H1 (cell line): Measurements from ENCODE around the gene ABCB10. TPM values are rescaled to one million over a fixed set of nuclear protein-coding genes. Genes with fewer than 3 reads are reported as not detected.

ENCODE experiments used
- CTCF ChIA-PET: fragments of 300-600 bp; sonication (Branson Sonifier 250); formaldehyde crosslinking; loops from one replicate; lab custom pipeline; 2021; ENCODE audit not compliant: partially characterized antibody; lab: Charles Lee
- POLR2A ChIA-PET: fragments of 300-600 bp; sonication (Branson Sonifier 250); formaldehyde crosslinking; loops from one replicate; lab custom pipeline; 2021; ENCODE audit warnings: inconsistent platforms; ENCODE audit not compliant: partially characterized antibody; lab: Charles Lee
- DNase-seq, 2 experiments: peaks; one replicate each; pipeline versions ENCODE4 v3.0.0 to v3.0.0-alpha.2; 2010 to 2022; ENCODE audit warnings: low spot score in 2 of 2, low read depth in 1 of 2, mixed read lengths in 1 of 2
- FAIRE-seq: peaks from 2 replicates; lab custom pipeline; 2011; peaks lifted over from hg19 to GRCh38; lab: Jason Lieb, UNC
- H2AFZ ChIP-seq: 2 replicates; pipeline ENCODE4 v1.8.1; 2012; ENCODE audit warnings: low read length, inconsistent platforms
- H2AK5ac ChIP-seq: 2 replicates; pipeline ENCODE4 v1.6.1; 2013; ENCODE audit warnings: low read depth, low read length
- H2BK120ac ChIP-seq: replicated peaks from 2 replicates; pipeline ENCODE3; 2013; ENCODE audit warnings: low read depth, low read length, inconsistent platforms
- H2BK12ac ChIP-seq: 2 replicates; pipeline ENCODE4 v1.6.1; 2013; ENCODE audit warnings: low read depth, low read length
- H2BK15ac ChIP-seq: 2 replicates; pipeline ENCODE4 v1.6.1; 2013; ENCODE audit warnings: low read length
- H2BK20ac ChIP-seq: 2 replicates; pipeline ENCODE4 v1.6.1; 2013; ENCODE audit warnings: low read length
- H2BK5ac ChIP-seq: 2 replicates; pipeline ENCODE4 v1.6.1; 2013; ENCODE audit warnings: low read depth, low read length
- H3K14ac ChIP-seq: 2 replicates; pipeline ENCODE4 v1.6.1; 2013; ENCODE audit warnings: inconsistent platforms; ENCODE audit not compliant: insufficient read length
- H3K18ac ChIP-seq: 2 replicates; pipeline ENCODE4 v1.6.1; 2013; ENCODE audit warnings: low read length; ENCODE audit errors: extremely low read depth
- H3K23ac ChIP-seq: 2 replicates; pipeline ENCODE4 v1.6.1; 2013; ENCODE audit warnings: inconsistent platforms; ENCODE audit not compliant: insufficient read length
- H3K23me2 ChIP-seq: 2 replicates; pipeline ENCODE4 v1.6.1; 2013; ENCODE audit warnings: low read depth, low read length
- H3K27ac ChIP-seq: 2 replicates; pipeline ENCODE4 v1.6.1; 2011; ENCODE audit warnings: low read depth, low read length, inconsistent platforms
- H3K27me3 ChIP-seq, 4 experiments: replicated peaks in 1 of 4; 1 replicate in 1 of 4; 2 replicates in 3 of 4; pipeline versions ENCODE4 v1.6.1 to v1.8.1; 2011 to 2013; ENCODE audit warnings: low read length in 3 of 4, mild to moderate bottlenecking in 3 of 4, inconsistent platforms in 2 of 4, mixed read lengths in 2 of 4, moderate library complexity in 1 of 4; ENCODE audit not compliant: control insufficient read depth in 3 of 4, insufficient read depth in 3 of 4; ENCODE audit errors: extremely low read depth in 1 of 4
- H3K36me3 ChIP-seq, 4 experiments: 2 replicates each; pipeline versions ENCODE4 v1.6.1 to v1.8.1; 2011 to 2013; ENCODE audit warnings: mild to moderate bottlenecking in 4 of 4, low read length in 3 of 4, moderate library complexity in 2 of 4, control low read depth in 1 of 4, inconsistent platforms in 1 of 4; ENCODE audit not compliant: insufficient read depth in 4 of 4, control insufficient read depth in 2 of 4
- H3K4ac ChIP-seq: replicated peaks from 2 replicates; pipeline ENCODE3; 2013; ENCODE audit warnings: low read length, low read depth, mixed read lengths, inconsistent platforms; ENCODE audit not compliant: insufficient read length
- H3K4me1 ChIP-seq, 4 experiments: replicated peaks in 1 of 4; 1 replicate in 1 of 4; 2 replicates in 3 of 4; pipeline versions ENCODE4 v1.6.1 to v1.8.1; 2011 to 2013; ENCODE audit warnings: low read length in 3 of 4, inconsistent platforms in 2 of 4, mixed read lengths in 1 of 4; ENCODE audit not compliant: insufficient read depth in 4 of 4, control insufficient read depth in 3 of 4
- H3K4me2 ChIP-seq, 2 experiments: 2 replicates each; pipeline versions ENCODE4 v1.6.1 to v1.8.1; 2011 to 2013; ENCODE audit warnings: low read depth in 2 of 2, low read length in 2 of 2, control low read depth in 1 of 2, inconsistent platforms in 1 of 2, mild to moderate bottlenecking in 1 of 2; ENCODE audit not compliant: insufficient read depth in 1 of 2
- H3K4me3 ChIP-seq, 4 experiments: fragments of 200-600, 300-600 bp in 1 of 4; sonication (generic), shearing (Covaris generic), sonication (Bioruptor Twin) in 1 of 4; 2 replicates each; pipeline versions ENCODE4 v1.5.1 to v1.8.1; 2011 to 2016; ENCODE audit warnings: low read length in 4 of 4, low read depth in 3 of 4, control low read depth in 2 of 4, inconsistent platforms in 2 of 4, mild to moderate bottlenecking in 2 of 4, mixed read lengths in 1 of 4, moderate library complexity in 1 of 4; ENCODE audit not compliant: insufficient read depth in 2 of 4; ENCODE audit errors: extremely low read depth in 1 of 4
- H3K56ac ChIP-seq: replicated peaks from 2 replicates; pipeline ENCODE3; 2013; ENCODE audit warnings: low read depth, mild to moderate bottlenecking, mixed read lengths, low read length, inconsistent platforms; ENCODE audit not compliant: insufficient read length
- H3K79me1 ChIP-seq: 2 replicates; pipeline ENCODE4 v1.6.1; 2013; ENCODE audit warnings: low read depth, low read length, control low read depth
- H3K79me2 ChIP-seq, 2 experiments: 2 replicates each; pipeline versions ENCODE4 v1.6.1 to v1.8.1; 2012 to 2013; ENCODE audit warnings: low read length in 2 of 2, mild to moderate bottlenecking in 2 of 2, inconsistent platforms in 1 of 2; ENCODE audit not compliant: insufficient read depth in 2 of 2, control insufficient read depth in 1 of 2
- H3K9ac ChIP-seq, 4 experiments: replicated peaks in 1 of 4; 1 replicate in 1 of 4; 2 replicates in 3 of 4; pipeline versions ENCODE4 v1.6.1 to v1.8.1; 2011 to 2013; ENCODE audit warnings: low read depth in 3 of 4, low read length in 3 of 4, control low read depth in 2 of 4, mild to moderate bottlenecking in 2 of 4, moderate library complexity in 2 of 4, inconsistent platforms in 1 of 4; ENCODE audit errors: extremely low read depth in 1 of 4
- H3K9me3 ChIP-seq, 2 experiments: 2 replicates each; pipeline versions ENCODE4 v1.6.1 to v1.8.1; 2012 to 2013; ENCODE audit warnings: mild to moderate bottlenecking in 2 of 2, moderate library complexity in 2 of 2, control low read depth in 1 of 2, inconsistent platforms in 1 of 2, low read depth in 1 of 2, low read length in 1 of 2, mixed read lengths in 1 of 2; ENCODE audit not compliant: insufficient read depth in 2 of 2
- H4K20me1 ChIP-seq, 2 experiments: replicated peaks in 1 of 2; 2 replicates each; pipeline versions ENCODE3 to v1.8.1; 2011 to 2013; ENCODE audit warnings: inconsistent platforms in 2 of 2, low read length in 2 of 2, mild to moderate bottlenecking in 1 of 2; ENCODE audit not compliant: insufficient read depth in 2 of 2, control insufficient read depth in 1 of 2
- H4K5ac ChIP-seq: 2 replicates; pipeline ENCODE4 v1.6.1; 2013; ENCODE audit warnings: low read length, low read depth, mixed read lengths, inconsistent platforms; ENCODE audit not compliant: insufficient read length
- H4K8ac ChIP-seq: 2 replicates; pipeline ENCODE4 v1.8.0; 2013; ENCODE audit warnings: mild to moderate bottlenecking, moderate library complexity, low read length, inconsistent platforms; ENCODE audit not compliant: insufficient read depth; ENCODE audit errors: extremely low read depth
- H4K91ac ChIP-seq: replicated peaks from 2 replicates; pipeline ENCODE3; 2013; ENCODE audit warnings: low read length, mixed read lengths, inconsistent platforms; ENCODE audit not compliant: insufficient read length
- CBX8 ChIP-seq: fragments of 300-800, 300-1000 bp; sonication (generic); IDR thresholded peaks from 2 replicates; pipeline ENCODE4 v1.7.1; 2016; ENCODE audit warnings: low read depth, low read length, borderline replicate concordance
- CTBP2 ChIP-seq: IDR thresholded peaks from 2 replicates; pipeline ENCODE4 v1.7.0; 2011; ENCODE audit warnings: borderline replicate concordance, mild to moderate bottlenecking, moderate library complexity, mixed read lengths, low read length; ENCODE audit not compliant: insufficient read depth, insufficient read length
- MAFK ChIP-seq: IDR thresholded peaks from 2 replicates; pipeline ENCODE4 v1.6.1; 2012; ENCODE audit warnings: low read depth, mild to moderate bottlenecking, improper control_type of control experiment, low read length
- RAD21 ChIP-seq, 2 experiments: IDR thresholded peaks in 1 of 2; conservative IDR thresholded peaks in 1 of 2; 2 replicates each; pipeline ENCODE4 v1.6.1; 2011; ENCODE audit warnings: low read depth in 2 of 2, low read length in 2 of 2, improper control_type of control experiment in 1 of 2, inconsistent platforms in 1 of 2, mild to moderate bottlenecking in 1 of 2, moderate library complexity in 1 of 2
- RBBP5 ChIP-seq: IDR thresholded peaks from 2 replicates; pipeline ENCODE4 v1.7.1; 2012; ENCODE audit warnings: low read depth, mild to moderate bottlenecking, inconsistent platforms, low read length, moderate library complexity, borderline replicate concordance
- SRF ChIP-seq: IDR thresholded peaks from 2 replicates; pipeline ENCODE4 v1.6.1; 2011; ENCODE audit warnings: mild to moderate bottlenecking, low read depth, low read length, moderate library complexity
- YY1 ChIP-seq: IDR thresholded peaks from 2 replicates; pipeline ENCODE4 v1.6.1; 2011; ENCODE audit warnings: low read depth, mild to moderate bottlenecking, low read length
- WGBS, 2 experiments: shearing (Covaris generic) in 1 of 2; methylation state at CpG; one replicate each; pipeline versions ENCODE4 v1.1.6 to v1.1.7; 2013 to 2015; ENCODE audit warnings: low lambda C conversion rate in 2 of 2, mixed read lengths in 2 of 2, inconsistent platforms in 1 of 2, low coverage in 1 of 2, missing lambda C conversion rate in 1 of 2; ENCODE audit not compliant: insufficient replicate concordance in 2 of 2, insufficient coverage in 1 of 2, insufficient read length in 1 of 2; ENCODE audit errors: extremely low coverage in 1 of 2, missing lambda C conversion rate in 1 of 2; 5-methylcytosine and 5-hydroxymethylcytosine counted together
- long read RNA-seq, 2 experiments: library from RNA in 1 of 2; library from capped mRNA in 1 of 2; stranded (forward); transcript quantifications; one replicate each; pipeline ENCODE4 v2.0.0, GENCODE V29; 2021; ENCODE audit warnings: inconsistent platforms in 1 of 2
- polyA minus RNA-seq, 3 experiments: library from RNA; depleted of rRNA, polyadenylated mRNA; stranded (reverse); fragments of >200 nt; gene quantifications; 1 replicate in 2 of 3; 2 replicates in 1 of 3; pipeline ENCODE4 v1.2.3, GENCODE V29; 2011
- polyA plus RNA-seq, 7 experiments: library from polyadenylated mRNA; depleted of rRNA in 3 of 7; stranded (reverse) in 5 of 7; unstranded in 2 of 7; fragments of >200 nt in 5 of 7; fragments of 200-250 nt in 2 of 7; gene quantifications; 1 replicate in 5 of 7; 2 replicates in 1 of 7; 4 replicates in 1 of 7; pipeline versions ENCODE4 v1.2.1 to v1.2.3, GENCODE V29; 2011 to 2013; ENCODE audit warnings: missing spikeins in 2 of 7, mixed read lengths in 2 of 7
- total RNA-seq: library from RNA; stranded (reverse); fragmentation: NEBNext Ultra II Directional; extraction: Animal tissue kit (Norgen Biotek cat#: 25700); gene quantifications from 2 replicates; pipeline ENCODE4 v1.2.1, GENCODE V29; 2021

The ABCB10 gene
- total RNA-seq (8.1 and 11.9 TPM in 2 replicates), polyA plus RNA-seq (2011; rRNA removed) (2.6 and 3.6 TPM in 2 replicates), polyA minus RNA-seq (2011; rRNA and poly(A)+ RNA removed) (6.9 and 10.7 TPM in 2 replicates)
- 3.5 TPM for polyA plus RNA-seq (2011; cell fraction: cytosol; rRNA removed)
- 9.9 TPM for polyA plus RNA-seq (2011; cell fraction: nucleus; rRNA removed)
- polyA plus RNA-seq (2012, experiment 1 of 2): 4.1 to 6.5 TPM (median 5.6 TPM) in 4 replicates
- 0.83 TPM for polyA plus RNA-seq (2012, experiment 2 of 2)
- 6.0 TPM for polyA plus RNA-seq (2013, experiment 1 of 2)
- 5.6 TPM for polyA plus RNA-seq (2013, experiment 2 of 2)
- 4.6 TPM for polyA minus RNA-seq (2011; cell fraction: cytosol; rRNA and poly(A)+ RNA removed)
- 10.9 TPM for polyA minus RNA-seq (2011; cell fraction: nucleus; rRNA and poly(A)+ RNA removed)
- long read RNA-seq, experiment 1, transcript ABCB10-201 (13 exons, 3,857 nt): major isoform, 5 of 15 reads
- long read RNA-seq, experiment 1, partial matches to known transcripts: 6 of 15 reads
- long read RNA-seq, experiment 1, other reads (novel, unspliced or antisense): 4 of 15 reads
- long read RNA-seq, experiment 2, partial matches to known transcripts: 0 of 1 reads
- long read RNA-seq, experiment 2, other reads (novel, unspliced or antisense): 1 of 1 reads

DNA sequence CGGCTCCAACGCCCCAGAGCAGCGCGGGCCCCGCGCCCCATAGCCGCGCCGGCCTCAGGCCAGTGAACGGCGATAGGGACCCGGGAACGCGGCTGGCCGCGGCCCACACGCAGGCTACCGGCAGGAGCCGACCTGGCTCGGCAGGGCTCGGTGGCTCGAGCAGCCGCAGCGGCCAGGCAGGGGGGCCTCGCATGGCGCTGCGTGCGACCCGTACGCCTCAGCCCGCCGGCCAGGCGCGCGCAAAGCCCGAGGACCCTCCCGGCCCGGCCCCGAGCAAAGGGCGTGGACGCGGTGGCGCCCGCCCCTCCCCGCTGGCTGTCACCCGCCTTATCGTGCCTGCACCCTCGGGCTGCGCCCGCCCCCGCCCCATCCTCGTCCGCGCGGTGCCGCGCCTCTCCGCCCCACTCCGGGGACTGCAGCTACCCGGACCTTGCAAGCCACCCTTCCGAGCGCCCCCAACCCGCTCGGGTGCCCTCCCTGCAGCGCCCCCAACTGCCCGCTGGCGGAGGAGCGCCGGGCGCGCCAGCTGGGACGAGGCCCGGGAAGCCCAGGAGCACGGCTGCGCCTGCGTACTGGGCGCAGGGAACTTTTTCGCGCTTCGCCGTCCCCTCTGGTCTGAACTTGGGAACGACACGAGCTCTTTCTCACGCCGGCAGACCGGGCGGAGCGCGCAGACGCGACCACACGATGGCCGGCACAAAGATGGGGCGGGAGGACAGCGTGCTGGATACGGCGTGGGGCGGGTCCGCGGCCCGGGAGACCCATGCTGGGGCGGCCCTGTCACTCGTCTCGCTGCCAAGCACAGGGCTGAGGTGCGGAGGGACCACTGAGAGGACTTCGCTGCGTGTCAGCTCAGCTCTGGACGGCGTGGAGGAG lies at the start of gene ABCB10:
ABCB10 (minus strand) TSS at position 248 of the 876 bp plus-strand sequence; CDS start at position 193, 55 bp downstream.
- Histone ChIP-seq H3K4me3 (peak within 1 kb of the TSS; percentile 75 to 91 (median 76)), H3K18ac (no peak within 1 kb of the TSS; the same call in none of the 2 replicates), H3K4me2 (peak within 1 kb of the TSS; percentile 71 to 76), H3K23ac (no peak within 1 kb of the TSS), H3K27ac (no peak within 1 kb of the TSS; the same call in 1 of the 2 replicates), H2BK5ac (no peak within 1 kb of the TSS; the same call in 1 of the 2 replicates), H2BK15ac (0 out of 2 replicates have a peak within 1 kb of the TSS, but pooled peaks have one; percentile 29), H3K4ac (no peak within 1 kb of the TSS), H3K14ac (no peak within 1 kb of the TSS), H3K36me3 (no peaks in the 10 kb centered on the region), H4K8ac (peak within 1 kb of the TSS; percentile 58), H3K56ac (peak within 1 kb of the TSS; percentile 64), H3K79me1 (peaks cover 2% of the 10 kb centered on the region), H3K27me3 (no peaks in the 10 kb centered on the region; a peak in 1 of 7 replicates), H2BK120ac (no peak within 1 kb of the TSS), H2BK12ac (no peak within 1 kb of the TSS), H2AK5ac (no peak within 1 kb of the TSS), H3K79me2 (peaks cover 0 to 21% of the 10 kb centered on the region in 2 experiments; a peak in 2 of 4 replicates), H4K91ac (no peak within 1 kb of the TSS), H4K20me1 (peaks cover 3 to 4% of the 10 kb centered on the region in 2 experiments), H4K5ac (peak within 1 kb of the TSS; percentile 15), H3K9me3 (no peaks in the 10 kb centered on the region), H2AFZ (no peak within 1 kb of the TSS; the same call in 1 of the 2 replicates), H3K9ac (peak within 1 kb of the TSS; percentile 38 to 79 (median 60)), H2BK20ac (no peak within 1 kb of the TSS), H3K23me2 (no peaks in the 10 kb centered on the region; the same call in 1 of the 2 replicates), H3K4me1 (peaks cover 0 to 12% (median 2%) of the 10 kb centered on the region in 4 experiments; a peak in 4 of 7 replicates)
- no peak for FAIRE-seq
- WGBS, 2 experiments: 1% methylated on average over 56 of the region's 109 CpGs; no CpG with 5 or more reads in 1 of the 2 experiments
- DNase-seq: peak; percentile 97 to 98
- ChIA-PET POLR2A (interaction anchor here (0.6 to 1.3 kb wide), 5 partner anchors 20 to 74 kb away, joined by 3 to 9 read pairs (median 3); partner anchors contain the start of genes TAF5L and URB2), CTCF (interaction anchor here (0.6 to 2.5 kb wide), 9 partner anchors 20 to 533 kb away, joined by 3 to 14 read pairs (median 3); partner anchors contain the start of genes TAF5L and URB2)
- no peak for TF ChIP-seq CBX8
- no peak for TF ChIP-seq MAFK
- TF ChIP-seq SRF: peak; percentile 68
- TF ChIP-seq YY1: peak; percentile 80
- TF ChIP-seq RBBP5: peak; percentile 56; the same call in 1 of the 2 replicates
- peak; percentile 22 to 50; a peak in 3 of 4 replicates for TF ChIP-seq RAD21 (IDR thresholded peaks at IDR 0.05 in 1 of 2, conservative IDR thresholded peaks at IDR 0.05 in 1 of 2; ENCODE audit: low read depth in 2 of 2, low read length in 2 of 2)
- TF ChIP-seq CTBP2: peak; percentile 38
